Transverse colon (tissue), 4 donors: ENCODE data around the gene DNAJC11. TPM values are rescaled to one million over a fixed set of nuclear protein-coding genes. Genes with fewer than 3 reads are reported as not detected.

ENCODE experiments used
- DNase-seq: peaks from one replicate; pipeline ENCODE4 v3.0.0-alpha.2; 2019
- H3K27ac ChIP-seq, 4 donors: fragments of 200-600 bp; sonication (generic); 2 replicates each; pipeline ENCODE4 v1.5.1; 2016 to 2018; ENCODE audit warnings: inconsistent platforms in 4 of 4
- H3K27me3 ChIP-seq: fragments of 200-600 bp; sonication (generic); 2 replicates; pipeline ENCODE4 v1.5.1; 2017; ENCODE audit warnings: inconsistent platforms
- H3K36me3 ChIP-seq, 4 donors: fragments of 200-600 bp; sonication (generic); 2 replicates each; pipeline ENCODE4 v1.5.1; 2017 to 2019; ENCODE audit warnings: inconsistent platforms in 4 of 4
- H3K4me1 ChIP-seq, 4 donors: fragments of 200-600 bp; sonication (generic); 2 replicates each; pipeline ENCODE4 v1.5.1; 2017 to 2020; ENCODE audit warnings: inconsistent platforms in 4 of 4
- H3K4me3 ChIP-seq, 4 donors: fragments of 200-600 bp; sonication (generic); 1 replicate in 1 of 4; 2 replicates in 3 of 4; pipeline versions ENCODE4 v1.5.1 to v1.6.1; 2017 to 2019; ENCODE audit warnings: inconsistent platforms in 4 of 4
- H3K9me3 ChIP-seq, 2 donors: fragments of 200-600 bp; sonication (generic); 2 replicates each; pipeline ENCODE4 v1.5.1; 2017 to 2019; ENCODE audit warnings: inconsistent platforms in 2 of 2
- EP300 ChIP-seq: sonication (generic); formaldehyde crosslinking; IDR thresholded peaks from one replicate; pipeline ENCODE4 v1.6.1; 2017; ENCODE audit warnings: antibody characterized with exemption, low read depth
- POLR2A ChIP-seq: fragments of 450-650 bp; IDR thresholded peaks from one replicate; pipeline ENCODE4 v1.6.1; 2016; ENCODE audit warnings: antibody characterized with exemption, mild to moderate bottlenecking, moderate library complexity
- POLR2AphosphoS5 ChIP-seq, 3 donors: sonication (generic); formaldehyde crosslinking; IDR thresholded peaks; one replicate each; pipeline ENCODE4 v1.6.1; 2016; ENCODE audit warnings: antibody characterized with exemption in 3 of 3
- WGBS, 2 donors: methylation state at CpG; one replicate each; pipeline ENCODE4 v1.1.5; 2018; ENCODE audit warnings: low coverage in 1 of 2; 5-methylcytosine and 5-hydroxymethylcytosine counted together
- in situ Hi-C, 4 donors: fragments of 200-750 bp; cut with MboI; loops; one replicate each; pipeline versions ENCODE4 v1.15.0 to v1.15.1; 2017; ENCODE audit warnings: low sequenced_read_pairs in 3 of 4, low pct_ligation_motif_present in 1 of 4, low pct_unique_long_range_greater_than_20kb in 1 of 4
- intact Hi-C: fragments of 100-400 bp; cut with DNase I; formaldehyde crosslinking; loops from one replicate; pipeline ENCODE4 v1.15.1; 2023; ENCODE audit warnings: low total_unique reads
- total RNA-seq, 4 donors: library from RNA; depleted of rRNA; stranded (reverse); fragments of >200 nt; gene quantifications; one replicate each; pipeline ENCODE4 v1.1.0, GENCODE V29; 2016
- TF ChIP-seq, protein P1 (sequence below), 5 experiments: fragments of 200-600 bp in 3 of 5; fragments of 450-650 bp in 2 of 5; sonication (generic) in 3 of 5; IDR thresholded peaks; 1 replicate in 2 of 5; 2 replicates in 3 of 5; pipeline ENCODE4 v1.5.1; 2016 to 2017; ENCODE audit warnings: antibody characterized with exemption in 5 of 5, inconsistent platforms in 3 of 5, mild to moderate bottlenecking in 2 of 5, moderate library complexity in 1 of 5

Gene DNAJC11
- total RNA-seq, 4 donors from 2014 or later: 62.1 to 80.0 (median 70.9) TPM

- Histone ChIP-seq H3K9me3 (no peaks in the 10 kb centered on the region), H3K4me1 (no peaks in the 10 kb centered on the region), H3K27me3 (no peaks in the 10 kb centered on the region), H3K27ac (no peak overlapping the region), H3K4me3 (no peak overlapping the region), H3K36me3 (peaks cover 0 to 13% (median 3%) of the 10 kb centered on the region in 4 donors)
- 76 to 91% methylated on average over 3 of the region's 3 CpGs for WGBS, 2 donors
- in situ Hi-C loops: no loop called here
- intact Hi-C loops: no loop called here
- TF ChIP-seq EP300 (no peak), POLR2A (no peak), POLR2AphosphoS5 (IDR thresholded peaks at IDR 0.05) (no peak)
- TF ChIP-seq, protein P1, sequence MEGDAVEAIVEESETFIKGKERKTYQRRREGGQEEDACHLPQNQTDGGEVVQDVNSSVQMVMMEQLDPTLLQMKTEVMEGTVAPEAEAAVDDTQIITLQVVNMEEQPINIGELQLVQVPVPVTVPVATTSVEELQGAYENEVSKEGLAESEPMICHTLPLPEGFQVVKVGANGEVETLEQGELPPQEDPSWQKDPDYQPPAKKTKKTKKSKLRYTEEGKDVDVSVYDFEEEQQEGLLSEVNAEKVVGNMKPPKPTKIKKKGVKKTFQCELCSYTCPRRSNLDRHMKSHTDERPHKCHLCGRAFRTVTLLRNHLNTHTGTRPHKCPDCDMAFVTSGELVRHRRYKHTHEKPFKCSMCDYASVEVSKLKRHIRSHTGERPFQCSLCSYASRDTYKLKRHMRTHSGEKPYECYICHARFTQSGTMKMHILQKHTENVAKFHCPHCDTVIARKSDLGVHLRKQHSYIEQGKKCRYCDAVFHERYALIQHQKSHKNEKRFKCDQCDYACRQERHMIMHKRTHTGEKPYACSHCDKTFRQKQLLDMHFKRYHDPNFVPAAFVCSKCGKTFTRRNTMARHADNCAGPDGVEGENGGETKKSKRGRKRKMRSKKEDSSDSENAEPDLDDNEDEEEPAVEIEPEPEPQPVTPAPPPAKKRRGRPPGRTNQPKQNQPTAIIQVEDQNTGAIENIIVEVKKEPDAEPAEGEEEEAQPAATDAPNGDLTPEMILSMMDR (IDR thresholded peaks at IDR 0.05): no peak
- no peak for DNase-seq
These were observed 18.2 kb downstream of the DNAJC11 start for GRCh38 chr1:6683434-6683833.

- H3K27ac ChIP-seq: no peak overlapping the region
- 94 to 100% methylated on average over 2 of the region's 2 CpGs for WGBS, 2 donors
- no peak for DNase-seq
- H3K36me3 ChIP-seq: peaks cover 0 to 21% (median 3%) of the 10 kb centered on the region in 4 donors
- H3K9me3 ChIP-seq: no peaks in the 10 kb centered on the region
- in situ Hi-C loops (no loop called here), intact Hi-C loops (no loop called here)
- H3K4me3 ChIP-seq: no peak overlapping the region
- no peaks in the 10 kb centered on the region for H3K27me3 ChIP-seq
- no peaks in the 10 kb centered on the region for H3K4me1 ChIP-seq
- TF ChIP-seq POLR2A: no peak
- no peak for TF ChIP-seq POLR2AphosphoS5 (IDR thresholded peaks at IDR 0.05)
- TF ChIP-seq EP300: no peak
- TF ChIP-seq, protein P1 (IDR thresholded peaks at IDR 0.05): no peak
These were observed 25.7 kb downstream of the DNAJC11 start for GRCh38 chr1:6675941-6676340.

DNA sequence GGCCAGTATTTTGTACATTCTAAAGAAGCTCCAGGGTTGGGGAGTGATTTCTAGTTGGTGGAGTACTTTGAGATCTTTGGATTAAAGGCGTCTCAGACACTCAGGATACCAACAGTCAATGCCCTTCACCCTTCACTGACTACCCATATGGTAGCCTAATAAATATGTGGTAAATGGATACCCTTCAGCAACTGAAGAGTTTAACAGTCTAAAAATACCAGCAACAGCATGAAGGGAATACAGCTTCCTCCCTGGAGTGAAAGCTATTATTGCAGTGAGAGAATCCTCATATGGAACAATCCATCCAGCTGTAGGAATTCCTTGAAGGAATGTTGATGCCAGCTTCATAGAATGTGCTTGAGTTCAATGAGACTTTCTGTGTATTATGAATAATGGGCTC, 26.8 kb downstream of the DNAJC11 start:
- peaks cover 0 to 13% (median 3%) of the 10 kb centered on the region in 4 donors for H3K36me3 ChIP-seq
- in situ Hi-C loops (no loop called here), intact Hi-C loops (no loop called here)
- TF ChIP-seq, protein P1 (IDR thresholded peaks at IDR 0.05): no peak
- no peak for TF ChIP-seq POLR2A
- no peak for TF ChIP-seq POLR2AphosphoS5 (IDR thresholded peaks at IDR 0.05)
- TF ChIP-seq EP300: no peak
- H3K27me3 ChIP-seq: no peaks in the 10 kb centered on the region
- DNase-seq: no peak
- no peak overlapping the region for H3K4me3 ChIP-seq
- H3K9me3 ChIP-seq: no peaks in the 10 kb centered on the region
- no peak overlapping the region for H3K27ac ChIP-seq
- 96% methylated on average over 1 of the region's 1 CpG; no CpG with 5 or more reads in 1 of the 2 donors for WGBS, 2 donors
- no peaks in the 10 kb centered on the region for H3K4me1 ChIP-seq

- TF ChIP-seq POLR2AphosphoS5 (IDR thresholded peaks at IDR 0.05) (no peak), POLR2A (no peak), EP300 (no peak)
- TF ChIP-seq, protein P1 (IDR thresholded peaks at IDR 0.05): no peak
- 88 to 91% methylated on average over 4 to 5 of the region's 5 CpGs for WGBS, 2 donors
- no peaks in the 10 kb centered on the region for H3K9me3 ChIP-seq
- intact Hi-C loops (no loop called here), in situ Hi-C loops (no loop called here)
- H3K36me3 ChIP-seq: peaks cover 0 to 8% (median 0%) of the 10 kb centered on the region in 4 donors
- no peak overlapping the region for H3K27ac ChIP-seq
- H3K4me1 ChIP-seq: no peaks in the 10 kb centered on the region
- no peaks in the 10 kb centered on the region for H3K27me3 ChIP-seq
- DNase-seq: no peak
- no peak overlapping the region for H3K4me3 ChIP-seq
These were observed 27.7 kb downstream of the DNAJC11 start for GRCh38 chr1:6673816-6674398.
